Mesodermal cell (in vitro differentiated cells): Measurements from ENCODE around the gene MAST4.

Experiments used
- H3K27ac ChIP-seq: 2 replicates; pipeline ENCODE4 v1.7.0; 2013; ENCODE audit warnings: mild to moderate bottlenecking, low read depth, low read length, moderate library complexity; ENCODE audit not compliant: severe bottlenecking
- H3K36me3 ChIP-seq: 2 replicates; pipeline ENCODE4 v1.7.1; 2013; ENCODE audit warnings: mild to moderate bottlenecking, low read length, moderate library complexity; ENCODE audit not compliant: control insufficient read depth, insufficient read depth
- H3K4me1 ChIP-seq: one replicate; pipeline ENCODE4 v1.7.1; 2013; ENCODE audit warnings: mild to moderate bottlenecking, low read length; ENCODE audit not compliant: insufficient read depth, control insufficient read depth, poor library complexity, severe bottlenecking
- H3K4me3 ChIP-seq: 2 replicates; pipeline ENCODE4 v1.7.0; 2013; ENCODE audit warnings: low read length, control low read depth, mild to moderate bottlenecking; ENCODE audit not compliant: insufficient read depth, poor library complexity, severe bottlenecking; ENCODE audit errors: extremely low read depth
- H3K9me3 ChIP-seq: 2 replicates; pipeline ENCODE4 v1.7.1; 2013; ENCODE audit warnings: mild to moderate bottlenecking, low read length, moderate library complexity; ENCODE audit not compliant: control insufficient read depth
- WGBS, 2 experiments: methylation state at CpG; one replicate each; pipeline ENCODE4 v1.1.5; 2013; ENCODE audit warnings: missing lambda C conversion rate in 2 of 2; ENCODE audit not compliant: insufficient coverage in 2 of 2; 5-methylcytosine and 5-hydroxymethylcytosine counted together

The MAST4 gene

GRCh38 chr5:66981266-66982055, 385.3 kb downstream of the MAST4 start:
- 82% methylated on average over 3 of the region's 5 CpGs; no CpG with 5 or more reads in 1 of the 2 experiments for WGBS, 2 experiments

DNA sequence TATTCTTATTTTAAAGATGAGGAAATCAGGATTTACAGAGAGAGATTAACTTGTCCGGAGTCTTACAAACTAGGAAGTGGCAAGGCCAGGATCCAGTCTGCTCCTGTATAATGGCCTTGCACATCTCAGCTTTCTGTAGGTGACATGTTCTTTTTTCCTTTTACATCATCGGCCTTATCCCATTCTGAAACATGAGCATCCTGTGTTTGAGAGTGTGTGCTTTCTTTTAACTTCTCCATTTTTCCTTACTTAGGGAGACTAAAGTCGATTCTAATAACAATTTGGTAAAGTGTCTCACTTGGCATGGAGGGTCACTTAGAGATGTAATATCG, 385.8 kb downstream of the MAST4 start:
- H3K4me3 ChIP-seq = no peak overlapping the region

More at GRCh38 chr5:66981266-66982055, 385.3 kb downstream of the MAST4 start:
- Histone ChIP-seq H3K36me3 (no peaks in the 10 kb centered on the region), H3K4me1 (no peaks in the 10 kb centered on the region), H3K4me3 (no peak overlapping the region), H3K9me3 (no peaks in the 10 kb centered on the region), H3K27ac (no peak overlapping the region)

DNA sequence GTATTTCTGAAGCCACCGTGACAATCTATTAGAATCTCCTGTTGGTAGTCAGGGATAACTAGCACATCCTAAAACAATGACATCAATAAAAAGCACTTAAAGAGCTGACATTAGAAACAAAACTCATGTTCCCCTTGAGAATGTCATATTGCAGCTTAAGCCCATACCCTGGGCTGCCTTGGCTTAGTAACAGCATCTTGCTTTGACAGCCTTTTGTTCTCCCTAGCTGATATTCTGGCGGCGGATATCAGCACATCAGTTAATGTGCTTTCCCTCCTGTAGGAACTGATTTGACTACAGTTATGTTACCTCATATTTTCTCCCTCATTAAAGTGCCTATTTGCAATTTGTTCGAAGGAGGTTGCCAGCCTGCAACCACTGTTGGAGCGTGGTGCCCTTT, 386.3 kb downstream of the MAST4 start:
- Histone ChIP-seq H3K27ac (no peak overlapping the region), H3K4me1 (peaks cover 5% of the 10 kb centered on the region), H3K36me3 (no peaks in the 10 kb centered on the region), H3K4me3 (no peak overlapping the region), H3K9me3 (no peaks in the 10 kb centered on the region)
- 88% methylated on average over 2 of the region's 5 CpGs; no CpG with 5 or more reads in 1 of the 2 experiments for WGBS, 2 experiments

More for the DNA sequence above, 385.8 kb downstream of the MAST4 start:
- 75 to 100% methylated on average over 1 of the region's 4 CpGs for WGBS, 2 experiments
- H3K27ac ChIP-seq = no peak overlapping the region
- no peaks in the 10 kb centered on the region for H3K36me3 ChIP-seq
- peaks cover under 1% of the 10 kb centered on the region for H3K4me1 ChIP-seq
- no peaks in the 10 kb centered on the region for H3K9me3 ChIP-seq

DNA sequence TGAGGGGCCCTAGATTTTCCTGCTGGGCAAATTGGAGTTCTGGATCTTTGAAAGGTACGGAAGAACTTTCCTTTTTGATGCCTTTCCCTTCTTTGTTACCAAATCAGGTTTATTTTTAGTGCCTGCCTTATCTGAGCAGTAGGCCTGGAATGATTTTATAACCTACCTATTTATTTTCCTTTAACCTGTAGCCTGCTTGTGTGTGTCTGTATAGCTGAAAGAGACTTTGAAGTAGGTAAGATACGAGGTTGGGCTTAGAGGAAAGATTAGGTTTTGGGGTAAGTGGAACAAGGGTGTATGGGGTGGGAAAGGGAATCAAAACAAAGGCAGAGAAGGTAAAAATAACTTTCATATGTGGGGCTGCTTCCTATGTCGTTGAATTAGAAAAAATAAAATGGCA, 389.2 kb downstream of the MAST4 start:
- Histone ChIP-seq H3K9me3 (no peaks in the 10 kb centered on the region), H3K36me3 (no peaks in the 10 kb centered on the region), H3K4me1 (peaks cover 12% of the 10 kb centered on the region), H3K4me3 (no peak overlapping the region), H3K27ac (no peak overlapping the region)
- WGBS, 2 experiments = 80 to 89% methylated on average over 2 to 3 of the region's 3 CpGs

GRCh38 chr5:66986009-66986408, 389.8 kb downstream of the MAST4 start:
- 89 to 96% methylated on average over 1 to 2 of the region's 2 CpGs for WGBS, 2 experiments
- Histone ChIP-seq H3K4me3 (no peak overlapping the region), H3K27ac (no peak overlapping the region), H3K9me3 (no peaks in the 10 kb centered on the region), H3K4me1 (peaks cover 12% of the 10 kb centered on the region), H3K36me3 (no peaks in the 10 kb centered on the region)

DNA sequence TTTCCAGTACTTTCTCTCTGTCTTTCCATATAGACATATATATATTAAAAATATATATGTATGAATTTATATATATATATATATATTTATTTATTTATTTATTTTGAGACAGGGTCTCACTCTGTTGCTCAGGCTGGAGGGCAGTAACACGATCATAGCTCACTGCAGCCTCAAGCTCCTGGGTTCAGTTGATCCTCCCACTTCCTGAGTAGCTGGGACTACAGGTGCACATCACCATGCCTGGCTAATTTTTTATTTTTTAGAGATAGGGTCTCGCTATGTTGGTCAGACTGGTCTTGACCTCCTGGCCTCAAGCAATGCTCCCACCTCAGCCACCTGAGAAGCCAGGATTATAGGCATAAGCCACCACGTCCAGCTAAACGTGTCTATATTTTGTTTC, 390.3 kb downstream of the MAST4 start:
- no peak overlapping the region for H3K27ac ChIP-seq
- peaks cover 12% of the 10 kb centered on the region for H3K4me1 ChIP-seq
- 67 to 83% methylated on average over 1 of the region's 4 CpGs for WGBS, 2 experiments
- H3K9me3 ChIP-seq = no peaks in the 10 kb centered on the region
- no peaks in the 10 kb centered on the region for H3K36me3 ChIP-seq
- no peak overlapping the region for H3K4me3 ChIP-seq

- WGBS, 2 experiments = 75 to 88% methylated on average over 1 of the region's 2 CpGs
- H3K4me1 ChIP-seq = peaks cover 12% of the 10 kb centered on the region
- no peaks in the 10 kb centered on the region for H3K36me3 ChIP-seq
- H3K27ac ChIP-seq = no peak overlapping the region
- no peak overlapping the region for H3K4me3 ChIP-seq
- H3K9me3 ChIP-seq = no peaks in the 10 kb centered on the region
These were observed 390.9 kb downstream of the MAST4 start for GRCh38 chr5:66987126-66987525.

DNA sequence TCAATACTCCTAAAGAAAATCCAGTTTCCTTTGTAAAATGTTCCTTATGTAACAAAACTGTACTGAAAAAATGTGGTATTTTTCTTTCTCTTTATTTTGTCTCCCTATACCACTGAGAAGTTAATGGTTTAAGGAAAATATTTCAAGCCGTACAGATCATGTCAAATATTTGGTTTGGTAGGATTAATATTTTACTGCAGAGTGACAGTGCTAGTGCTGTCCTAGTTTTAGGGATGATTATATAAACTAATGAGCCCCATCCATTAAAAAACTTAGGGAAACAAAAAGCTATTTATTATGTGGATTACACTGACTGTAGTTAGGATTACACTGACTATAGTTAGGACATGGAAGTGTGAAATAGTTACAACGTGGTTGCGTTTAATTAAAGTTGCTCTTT, 391.3 kb downstream of the MAST4 start:
- H3K4me3 ChIP-seq = no peak overlapping the region

GRCh38 chr5:66987949-66988838, 392.0 kb downstream of the MAST4 start:
- H3K9me3 ChIP-seq = no peaks in the 10 kb centered on the region
- no peak overlapping the region for H3K27ac ChIP-seq
- H3K4me1 ChIP-seq = peaks cover 12% of the 10 kb centered on the region
- H3K36me3 ChIP-seq = no peaks in the 10 kb centered on the region
- no peak overlapping the region for H3K4me3 ChIP-seq
- WGBS, 2 experiments = 20% methylated on average over 1 of the region's 3 CpGs; no CpG with 5 or more reads in 1 of the 2 experiments

More for the DNA sequence above, 391.3 kb downstream of the MAST4 start:
- WGBS, 2 experiments = no CpG with 5 or more reads among the region's 3 CpGs
- H3K27ac ChIP-seq = no peak overlapping the region
- H3K36me3 ChIP-seq = no peaks in the 10 kb centered on the region
- peaks cover 12% of the 10 kb centered on the region for H3K4me1 ChIP-seq
- no peaks in the 10 kb centered on the region for H3K9me3 ChIP-seq

- Histone ChIP-seq H3K27ac (no peak overlapping the region), H3K4me1 (peaks cover 12% of the 10 kb centered on the region), H3K36me3 (no peaks in the 10 kb centered on the region), H3K9me3 (no peaks in the 10 kb centered on the region), H3K4me3 (no peak overlapping the region)
- WGBS, 2 experiments = 0% methylated on average over 1 of the region's 1 CpG
These were observed 393.1 kb downstream of the MAST4 start for GRCh38 chr5:66989286-66989685.
